GM21390 (cell line): ENCODE measurements around the gene KRTAP3-3.

ENCODE experiments used
- ATAC-seq: cut with Tn5 transposase; IDR thresholded peaks from one replicate; pipeline ENCODE4 v1.9.1; 2021; ENCODE audit not compliant: unreplicated experiment

KRTAP3-3 gene

GRCh38 chr17:40961591-40961990 lies 32.4 kb downstream of the KRTAP3-3 start:
- ATAC-seq, result no peak

DNA sequence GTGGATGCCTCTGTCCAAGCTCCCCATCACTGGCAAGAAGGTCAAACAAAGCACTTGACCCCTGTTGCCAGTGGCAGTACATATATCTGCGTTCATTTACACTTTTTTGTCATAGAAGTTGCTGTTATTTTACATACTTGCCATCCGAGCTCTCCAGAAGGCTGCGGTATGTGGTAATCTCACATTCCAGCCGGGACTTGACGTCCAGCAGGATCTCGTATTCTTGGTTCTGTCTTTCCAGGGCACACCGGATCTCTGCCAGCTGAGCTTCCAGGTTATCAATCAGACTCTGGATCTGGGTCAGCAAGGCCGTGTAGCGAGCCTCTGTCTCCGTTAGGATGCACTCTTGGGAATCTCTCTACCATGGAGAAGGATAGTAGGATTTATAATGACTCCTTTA lies 33.8 kb downstream of the KRTAP3-3 start:
- ATAC-seq, result no peak

DNA sequence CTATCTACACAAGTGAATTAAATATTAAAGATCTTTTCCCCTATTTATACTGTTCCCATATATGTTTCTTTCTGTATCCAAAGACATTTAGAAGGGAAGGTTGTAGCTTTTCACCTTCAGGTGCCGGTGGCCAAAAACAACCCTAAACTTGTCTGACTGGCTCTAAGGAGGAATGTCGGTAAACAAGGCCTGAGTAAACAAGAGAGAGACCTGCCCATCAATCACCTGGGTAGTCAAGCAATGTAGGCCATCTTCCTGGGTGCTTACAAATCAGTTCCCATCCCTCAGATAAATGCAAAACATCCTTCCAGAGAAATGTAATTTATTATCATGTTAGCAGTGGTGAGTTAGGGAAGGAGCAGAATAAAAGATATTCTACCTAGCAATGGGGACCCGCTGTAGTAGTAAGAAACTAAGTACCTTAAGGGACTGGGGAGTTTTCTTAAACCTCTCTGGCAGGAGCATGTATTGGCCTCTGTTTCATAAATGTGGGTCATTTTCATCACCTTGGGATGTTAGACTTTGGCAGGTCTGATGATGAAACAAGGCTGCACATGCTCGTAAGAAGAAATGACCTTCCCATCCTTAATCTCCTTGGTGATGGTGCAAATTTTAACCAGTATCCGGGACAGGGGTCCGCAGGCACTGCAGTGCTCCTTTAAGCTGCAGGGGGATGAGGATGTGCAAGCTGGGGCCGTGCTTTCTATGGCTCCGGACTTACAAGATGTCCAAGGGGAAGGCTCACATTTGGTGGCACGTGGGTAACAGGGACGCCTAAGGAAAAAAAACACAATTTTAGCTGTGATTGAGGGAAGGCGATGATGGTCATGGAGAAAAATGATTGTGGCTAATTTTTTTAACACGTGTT lies 35.6 kb downstream of the KRTAP3-3 start:
- no peak for ATAC-seq

DNA sequence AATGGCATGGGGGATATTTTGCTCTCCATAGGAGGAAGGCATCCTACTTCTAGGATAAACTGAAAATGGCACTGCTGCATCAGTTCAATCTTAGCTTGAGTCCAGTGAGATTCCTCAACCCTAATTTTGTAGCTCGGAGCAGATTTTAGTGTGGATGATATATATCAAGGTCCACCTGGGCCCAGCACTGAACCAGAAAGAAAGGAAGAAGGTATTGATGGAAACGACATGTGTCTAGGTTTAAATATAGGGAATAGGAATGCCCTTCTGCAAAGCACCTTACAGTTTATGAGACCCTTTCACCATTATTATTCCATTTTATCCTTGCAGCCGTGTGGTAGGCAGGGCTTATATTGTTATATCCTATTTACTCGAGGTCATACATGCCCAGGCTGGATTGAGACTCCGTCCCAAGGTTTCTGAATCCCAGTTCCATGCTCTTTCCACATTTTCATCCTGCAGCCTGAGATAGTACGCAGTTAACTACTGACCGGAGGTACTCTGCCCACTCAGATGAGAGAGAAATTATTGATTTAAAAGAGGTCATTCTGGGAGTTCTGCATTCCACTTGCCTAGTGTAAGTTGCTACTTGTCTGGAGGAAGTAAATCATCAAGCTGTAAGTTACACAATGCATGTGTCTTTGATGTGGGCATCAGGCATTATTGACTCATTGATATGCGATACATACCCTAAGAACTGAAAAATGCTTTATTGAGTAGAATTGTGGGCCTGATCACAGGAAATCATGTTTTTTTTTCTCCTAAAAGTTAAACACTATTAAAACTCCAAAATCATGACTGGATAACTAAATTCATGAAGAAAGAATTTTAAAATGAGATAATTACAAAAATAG lies 37.3 kb downstream of the KRTAP3-3 start:
- no peak for ATAC-seq

- no peak for ATAC-seq
Observed at GRCh38 chr17:40953881-40954280, 40.1 kb downstream of the KRTAP3-3 start.

DNA sequence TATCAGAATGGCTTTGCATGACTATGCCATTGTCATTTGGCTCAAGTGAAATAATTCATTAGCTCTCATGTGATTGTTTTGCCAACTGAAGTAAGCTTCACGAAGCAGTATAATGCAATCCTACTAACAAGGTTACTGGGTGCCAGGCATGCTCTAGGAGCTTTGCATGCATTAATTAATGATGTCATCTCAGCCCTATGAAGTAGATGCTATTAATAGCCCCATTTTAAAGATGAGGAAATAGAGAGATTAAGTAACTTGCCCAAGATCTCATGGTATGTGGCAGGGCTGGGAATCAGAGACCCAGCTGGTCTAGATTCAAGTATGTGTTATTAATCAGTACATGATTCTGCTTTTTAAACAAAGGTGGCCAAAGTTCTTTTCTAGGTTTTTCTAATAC lies 41.3 kb downstream of the KRTAP3-3 start:
- no peak for ATAC-seq

DNA sequence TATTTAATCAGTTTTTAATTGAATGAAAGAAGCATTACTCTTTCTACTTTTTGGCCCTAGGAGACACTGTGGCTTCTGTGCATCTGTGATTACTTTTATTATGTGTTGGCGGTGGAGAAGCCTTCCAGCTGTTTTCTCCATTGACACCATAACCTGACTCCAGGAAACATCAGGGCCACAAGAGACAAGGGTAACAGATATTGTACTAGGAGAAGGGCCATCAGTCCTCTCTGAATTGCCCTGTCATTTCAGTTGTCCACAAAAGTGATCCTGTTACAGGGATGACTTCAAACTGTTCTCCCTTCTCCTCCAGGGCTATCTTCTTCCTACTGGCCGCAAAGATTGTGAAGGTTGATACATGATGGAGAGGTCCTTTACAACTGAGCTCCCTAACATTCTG lies 41.8 kb downstream of the KRTAP3-3 start:
- ATAC-seq, result no peak

- no peak for ATAC-seq
Observed at GRCh38 chr17:40951011-40951622, 42.8 kb downstream of the KRTAP3-3 start.

DNA sequence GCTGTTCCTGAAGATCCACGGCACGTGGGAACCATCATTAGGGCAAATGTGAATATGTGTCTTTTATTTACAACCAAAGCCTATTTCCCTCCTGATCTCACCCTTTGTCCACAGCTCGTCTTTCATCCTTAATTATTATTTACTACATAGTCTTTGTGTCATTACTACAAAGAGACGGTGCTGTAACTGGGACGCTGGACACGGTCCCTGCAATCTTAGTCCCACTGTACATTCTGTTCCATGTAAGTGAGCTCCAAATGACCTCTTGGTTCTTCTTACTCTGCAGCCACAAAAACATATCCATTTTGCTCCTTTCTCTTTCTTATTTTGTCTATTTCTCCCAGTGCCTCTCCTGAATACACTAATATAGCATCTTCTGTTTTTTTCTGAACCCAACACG lies 43.8 kb downstream of the KRTAP3-3 start:
- no peak for ATAC-seq

GRCh38 chr17:40949418-40949817 lies 44.5 kb downstream of the KRTAP3-3 start:
- no peak for ATAC-seq

DNA sequence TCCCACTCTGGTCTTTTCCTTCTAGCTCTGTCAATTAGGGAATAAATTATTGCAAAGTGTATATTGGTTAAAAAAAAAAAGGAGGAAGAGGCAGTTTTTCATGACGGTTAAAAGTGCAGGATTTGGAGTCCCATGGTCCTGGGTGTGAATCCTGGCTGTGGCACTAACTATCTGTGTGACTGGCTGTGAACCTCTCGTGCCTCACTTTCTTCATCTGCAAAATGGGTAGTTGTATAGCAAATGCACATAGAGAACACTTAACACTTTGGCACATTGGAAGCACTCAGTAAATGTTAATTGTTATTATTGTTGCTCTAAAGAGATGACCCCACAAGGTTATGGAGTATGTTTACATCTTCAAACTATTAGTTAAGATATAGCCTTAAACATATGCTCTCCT lies 46.0 kb downstream of the KRTAP3-3 start:
- no peak for ATAC-seq

DNA sequence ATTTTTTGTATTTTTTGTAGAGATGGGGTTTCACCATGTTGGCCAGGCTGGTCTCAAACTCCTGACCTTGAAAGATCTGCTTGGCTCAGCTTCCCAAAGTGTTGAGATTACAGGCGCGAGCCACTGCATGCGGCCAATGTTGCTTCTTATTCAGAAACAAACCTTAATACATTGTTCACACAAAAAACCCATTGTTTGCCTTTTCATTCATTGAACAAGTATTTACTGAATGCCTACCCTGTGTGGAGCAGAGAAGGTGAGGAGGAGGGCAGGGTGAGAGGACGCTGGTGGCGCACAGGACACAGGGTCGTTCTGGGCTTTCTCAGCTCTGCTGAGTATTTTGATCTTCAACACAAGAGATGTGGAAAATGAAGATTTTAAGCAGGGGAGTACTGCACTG lies 48.5 kb downstream of the KRTAP3-3 start:
- ATAC-seq, result no peak

DNA sequence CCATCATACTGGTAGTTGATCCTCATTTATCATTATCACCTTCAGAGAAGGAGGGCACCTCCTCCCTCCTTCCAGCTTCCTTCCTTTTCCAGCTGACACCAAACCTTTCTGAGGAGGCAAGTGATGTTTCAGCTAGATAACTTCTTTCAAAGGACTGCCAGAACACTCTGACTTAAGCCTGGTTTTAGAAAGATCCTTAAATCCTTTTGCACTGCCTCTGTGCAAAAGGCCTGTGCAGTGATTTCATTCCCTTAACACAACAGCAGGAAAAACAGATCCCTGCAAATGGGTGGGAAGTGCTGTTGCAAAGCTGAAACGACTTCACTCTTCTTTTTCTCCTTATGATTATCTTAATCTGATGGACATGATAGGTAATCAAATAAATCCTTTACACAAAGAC lies 49.4 kb downstream of the KRTAP3-3 start:
- ATAC-seq, result no peak
